ENCODE data around the gene C1RL.

Gene C1RL

DNA sequence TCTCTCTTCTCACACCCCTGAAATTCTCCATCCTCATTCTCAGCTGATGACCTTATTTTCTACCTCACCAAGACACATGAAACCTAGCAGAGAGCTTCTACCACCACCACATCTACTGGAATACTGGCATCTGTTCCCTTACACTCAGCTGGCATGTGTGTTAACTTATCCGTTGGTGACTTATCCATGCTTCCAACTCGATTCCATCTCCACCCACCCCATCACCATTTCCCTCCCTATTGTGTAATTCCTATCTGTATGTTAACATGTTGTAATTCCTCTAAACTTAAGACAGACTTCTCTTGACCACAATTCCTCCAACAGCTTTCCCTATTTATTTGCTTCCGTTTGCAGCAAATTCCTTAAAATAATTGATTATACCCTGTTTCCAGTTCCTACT lies 33.1 kb downstream of the C1RL start:
- TF ChIP-seq TEAD4 (IDR thresholded peaks at IDR 0.05) (no peak), TCF12 (IDR thresholded peaks at IDR 0.05; ENCODE audit: low read depth) (no peak), RAD21 (IDR thresholded peaks at IDR 0.05; ENCODE audit: low read depth) (no peak)

DNA sequence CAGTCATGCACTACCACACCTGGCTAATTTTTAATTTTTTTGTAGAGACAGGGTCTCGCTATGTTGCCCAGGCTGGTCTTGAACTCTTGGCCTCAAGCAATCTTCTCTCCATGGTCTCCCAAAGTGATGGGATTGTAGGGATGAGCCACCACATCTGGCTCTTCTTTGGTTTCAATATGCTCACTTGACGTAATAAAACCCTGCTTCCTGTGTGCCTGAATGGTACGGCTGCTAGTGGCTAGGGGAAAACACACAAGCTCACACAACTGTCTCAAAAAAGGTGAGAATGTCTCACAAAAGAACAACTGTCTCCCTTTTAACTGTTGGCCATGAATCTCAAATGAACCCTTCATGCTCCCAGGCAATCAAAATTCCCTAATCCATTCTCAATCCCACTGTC lies 33.5 kb downstream of the C1RL start:
- TF ChIP-seq TCF12 (IDR thresholded peaks at IDR 0.05; ENCODE audit: low read depth) = no peak
- no peak for TF ChIP-seq NFIC (IDR thresholded peaks at IDR 0.05)
- no peak for TF ChIP-seq RAD21 (IDR thresholded peaks at IDR 0.05; ENCODE audit: low read depth)
- TF ChIP-seq, protein P1, sequence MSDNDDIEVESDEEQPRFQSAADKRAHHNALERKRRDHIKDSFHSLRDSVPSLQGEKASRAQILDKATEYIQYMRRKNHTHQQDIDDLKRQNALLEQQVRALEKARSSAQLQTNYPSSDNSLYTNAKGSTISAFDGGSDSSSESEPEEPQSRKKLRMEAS (IDR thresholded peaks at IDR 0.05) = no peak
- no peak for TF ChIP-seq FOXM1 (IDR thresholded peaks at IDR 0.05; ENCODE audit: borderline replicate concordance, low read depth)
- TF ChIP-seq EP300 (IDR thresholded peaks at IDR 0.05; ENCODE audit: borderline replicate concordance) = no peak
- TF ChIP-seq TEAD4 (IDR thresholded peaks at IDR 0.05) = no peak
- no peak for TF ChIP-seq EGR1 (IDR thresholded peaks at IDR 0.05)
- TF ChIP-seq YY1 (IDR thresholded peaks at IDR 0.05; ENCODE audit: low read depth) = no peak
- TF ChIP-seq, protein P2, sequence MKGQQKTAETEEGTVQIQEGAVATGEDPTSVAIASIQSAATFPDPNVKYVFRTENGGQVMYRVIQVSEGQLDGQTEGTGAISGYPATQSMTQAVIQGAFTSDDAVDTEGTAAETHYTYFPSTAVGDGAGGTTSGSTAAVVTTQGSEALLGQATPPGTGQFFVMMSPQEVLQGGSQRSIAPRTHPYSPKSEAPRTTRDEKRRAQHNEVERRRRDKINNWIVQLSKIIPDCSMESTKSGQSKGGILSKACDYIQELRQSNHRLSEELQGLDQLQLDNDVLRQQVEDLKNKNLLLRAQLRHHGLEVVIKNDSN (IDR thresholded peaks at IDR 0.05) = no peak
- no peak for TF ChIP-seq TAF1 (IDR thresholded peaks at IDR 0.05; ENCODE audit: low read depth)
- no peak for TF ChIP-seq CREB1 (IDR thresholded peaks at IDR 0.05; ENCODE audit: low read depth)
- no peak for TF ChIP-seq CEBPB (IDR thresholded peaks at IDR 0.05)
- no peak for TF ChIP-seq ZBTB7A (IDR thresholded peaks at IDR 0.05; ENCODE audit: low read depth)
- no peak for TF ChIP-seq REST (IDR thresholded peaks at IDR 0.05; ENCODE audit: low read depth)

GRCh38 chr12:7073946-7074345 lies 35.1 kb downstream of the C1RL start:
- TF ChIP-seq, protein P1 (IDR thresholded peaks at IDR 0.05) = no peak
- TF ChIP-seq, protein P2 (IDR thresholded peaks at IDR 0.05) = no peak
- TF ChIP-seq YY1 (IDR thresholded peaks at IDR 0.05; ENCODE audit: low read depth) (no peak), TAF1 (IDR thresholded peaks at IDR 0.05; ENCODE audit: low read depth) (no peak), FOXM1 (IDR thresholded peaks at IDR 0.05; ENCODE audit: borderline replicate concordance, low read depth) (no peak), ZBTB7A (IDR thresholded peaks at IDR 0.05; ENCODE audit: low read depth) (no peak)

DNA sequence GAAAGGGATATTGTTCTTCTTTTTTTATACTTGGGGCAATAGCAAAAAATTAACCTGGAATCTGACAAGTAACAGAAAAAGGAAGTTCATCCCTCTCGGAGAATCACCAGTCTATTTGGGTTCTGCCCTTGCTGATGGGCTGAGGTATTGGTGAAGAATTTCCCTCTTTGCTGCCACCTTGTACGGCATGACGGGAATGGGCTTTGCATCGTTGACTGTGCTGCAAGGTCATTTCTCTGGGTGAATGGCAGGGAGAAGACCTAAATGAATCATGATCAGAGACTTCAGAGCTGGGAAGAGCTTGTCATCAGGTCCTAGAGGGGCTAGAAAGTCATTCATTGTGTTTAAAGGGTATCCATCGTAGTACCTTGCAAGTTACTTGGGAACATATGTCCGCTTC lies 36.5 kb downstream of the C1RL start:
- TF ChIP-seq TCF12 (IDR thresholded peaks at IDR 0.05; ENCODE audit: low read depth) (no peak), EGR1 (IDR thresholded peaks at IDR 0.05) (no peak), ZBTB7A (IDR thresholded peaks at IDR 0.05; ENCODE audit: low read depth) (no peak), TAF1 (IDR thresholded peaks at IDR 0.05; ENCODE audit: low read depth) (no peak), EP300 (IDR thresholded peaks at IDR 0.05; ENCODE audit: borderline replicate concordance) (no peak), CEBPB (IDR thresholded peaks at IDR 0.05) (no peak), FOXM1 (IDR thresholded peaks at IDR 0.05; ENCODE audit: borderline replicate concordance, low read depth) (no peak), RAD21 (IDR thresholded peaks at IDR 0.05; ENCODE audit: low read depth) (no peak), YY1 (IDR thresholded peaks at IDR 0.05; ENCODE audit: low read depth) (no peak), NFIC (IDR thresholded peaks at IDR 0.05) (no peak), REST (IDR thresholded peaks at IDR 0.05; ENCODE audit: low read depth) (no peak), CREB1 (IDR thresholded peaks at IDR 0.05; ENCODE audit: low read depth) (no peak), TEAD4 (IDR thresholded peaks at IDR 0.05) (no peak)
- TF ChIP-seq, protein P1 (IDR thresholded peaks at IDR 0.05) = no peak
- TF ChIP-seq, protein P2 (IDR thresholded peaks at IDR 0.05) = no peak

GRCh38 chr12:7072035-7072434 lies 37.0 kb downstream of the C1RL start:
- no peak for TF ChIP-seq YY1 (IDR thresholded peaks at IDR 0.05; ENCODE audit: low read depth)
- TF ChIP-seq REST (IDR thresholded peaks at IDR 0.05; ENCODE audit: low read depth) = no peak
- TF ChIP-seq NFIC (IDR thresholded peaks at IDR 0.05) = no peak
- TF ChIP-seq EGR1 (IDR thresholded peaks at IDR 0.05) = no peak
- no peak for TF ChIP-seq TEAD4 (IDR thresholded peaks at IDR 0.05)
- TF ChIP-seq CEBPB (IDR thresholded peaks at IDR 0.05) = no peak
- TF ChIP-seq TAF1 (IDR thresholded peaks at IDR 0.05; ENCODE audit: low read depth) = no peak
- TF ChIP-seq EP300 (IDR thresholded peaks at IDR 0.05; ENCODE audit: borderline replicate concordance) = no peak
- TF ChIP-seq, protein P1 (IDR thresholded peaks at IDR 0.05) = no peak
- TF ChIP-seq RAD21 (IDR thresholded peaks at IDR 0.05; ENCODE audit: low read depth) = no peak
- TF ChIP-seq, protein P2 (IDR thresholded peaks at IDR 0.05) = no peak
- no peak for TF ChIP-seq TCF12 (IDR thresholded peaks at IDR 0.05; ENCODE audit: low read depth)
- TF ChIP-seq CREB1 (IDR thresholded peaks at IDR 0.05; ENCODE audit: low read depth) = no peak
- TF ChIP-seq ZBTB7A (IDR thresholded peaks at IDR 0.05; ENCODE audit: low read depth) = no peak
- no peak for TF ChIP-seq FOXM1 (IDR thresholded peaks at IDR 0.05; ENCODE audit: borderline replicate concordance, low read depth)
